ENCODE measurements around the gene SLC6A11.

SLC6A11 gene

DNA sequence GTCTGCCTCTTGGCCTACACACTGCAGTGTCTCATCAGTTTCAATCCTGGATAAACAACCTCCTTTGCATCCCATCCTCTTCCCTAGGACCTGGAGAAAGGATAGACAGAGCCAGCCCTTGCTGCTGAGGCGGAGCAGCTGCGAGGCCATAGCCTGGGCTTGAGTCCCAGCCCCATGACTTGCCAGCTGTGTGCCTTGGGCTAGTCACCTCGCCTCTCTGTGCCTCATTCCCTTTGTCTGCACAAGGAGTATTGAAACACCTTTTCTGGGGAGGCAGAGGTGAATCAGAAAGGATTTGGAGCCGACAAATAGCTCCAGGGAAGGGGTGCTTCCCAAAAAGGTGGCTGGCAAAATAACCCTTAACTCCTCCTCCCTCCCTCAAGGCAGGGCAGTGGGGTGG, 111.5 kb downstream of the SLC6A11 start:
- Mint-ChIP-seq H3K4me1 (ENCODE audit: low read depth in 2 of 2) (no peaks in the 10 kb centered on the region), H3K27ac (no peak overlapping the region), H3K27me3 (peaks cover 19 to 35% of the 10 kb centered on the region in 2 donors), H3K9me3 (peaks cover 0 to 2% of the 10 kb centered on the region in 2 donors), H3K4me3 (no peak overlapping the region), H3K36me3 (ENCODE audit: insufficient read depth) (no peaks in the 10 kb centered on the region)
- DNase-seq: no peak
- no peak for ATAC-seq (replicated peaks)

DNA sequence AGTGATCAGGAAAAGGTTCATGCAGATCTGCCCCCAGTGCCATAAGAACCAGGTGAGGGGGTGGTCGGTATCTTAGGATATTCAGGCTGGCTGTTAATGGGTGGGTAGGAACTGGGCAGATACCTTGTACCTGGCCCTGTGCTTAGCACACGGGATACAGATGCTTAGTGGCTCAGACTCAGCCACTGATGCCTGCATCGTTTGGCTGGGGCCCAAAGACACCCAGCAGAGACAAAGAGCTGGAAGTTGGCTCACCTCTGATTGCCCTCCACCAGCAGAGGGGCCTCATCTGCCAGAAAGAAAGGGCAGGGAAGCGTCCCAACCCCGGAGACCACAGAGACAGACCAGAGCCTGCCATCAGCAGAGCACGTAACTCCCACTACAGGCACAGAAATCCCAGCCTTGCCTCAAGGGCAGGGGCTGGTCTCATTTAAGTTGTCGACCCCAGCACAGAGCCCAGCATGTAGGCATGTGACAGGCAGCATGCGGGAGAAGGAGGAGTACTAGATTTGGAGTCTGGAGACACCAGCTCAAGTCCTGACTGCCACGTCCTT, 112.5 kb downstream of the SLC6A11 start:
- H3K9me3 Mint-ChIP-seq: peaks cover 0 to 2% of the 10 kb centered on the region in 2 donors
- no peak overlapping the region for H3K4me3 Mint-ChIP-seq
- H3K27me3 Mint-ChIP-seq: peaks cover 18 to 42% of the 10 kb centered on the region in 2 donors
- no peaks in the 10 kb centered on the region for H3K4me1 Mint-ChIP-seq (ENCODE audit: low read depth in 2 of 2)
- DNase-seq: no peak
- H3K27ac Mint-ChIP-seq: no peak overlapping the region
- no peak for ATAC-seq (replicated peaks)
- no peaks in the 10 kb centered on the region for H3K36me3 Mint-ChIP-seq (ENCODE audit: insufficient read depth)

DNA sequence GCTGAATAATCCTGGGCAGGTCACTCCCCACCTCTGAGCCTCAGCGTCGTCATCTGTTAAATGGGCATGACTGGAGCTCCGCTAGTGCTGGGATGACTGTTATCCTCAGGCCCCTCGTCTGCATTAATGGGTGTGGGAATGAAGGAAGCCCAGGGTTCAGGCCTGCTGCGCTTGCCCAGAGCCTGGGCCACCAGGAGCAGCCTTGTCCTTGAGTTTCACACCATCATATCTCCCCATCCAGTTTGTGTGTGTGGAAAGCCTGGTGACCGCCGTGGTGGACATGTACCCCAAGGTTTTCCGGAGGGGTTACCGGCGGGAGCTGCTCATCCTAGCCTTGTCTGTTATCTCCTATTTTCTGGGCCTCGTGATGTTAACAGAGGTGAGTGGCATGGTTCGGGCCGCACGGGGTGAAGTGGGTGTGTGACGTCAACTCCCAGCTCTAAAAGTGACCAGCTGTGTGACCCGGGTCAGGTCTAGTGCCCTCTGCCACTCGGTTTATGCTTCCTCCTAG, 113.0 kb downstream of the SLC6A11 start:
- ATAC-seq (replicated peaks): no peak
- no peak overlapping the region for H3K27ac Mint-ChIP-seq

DNA sequence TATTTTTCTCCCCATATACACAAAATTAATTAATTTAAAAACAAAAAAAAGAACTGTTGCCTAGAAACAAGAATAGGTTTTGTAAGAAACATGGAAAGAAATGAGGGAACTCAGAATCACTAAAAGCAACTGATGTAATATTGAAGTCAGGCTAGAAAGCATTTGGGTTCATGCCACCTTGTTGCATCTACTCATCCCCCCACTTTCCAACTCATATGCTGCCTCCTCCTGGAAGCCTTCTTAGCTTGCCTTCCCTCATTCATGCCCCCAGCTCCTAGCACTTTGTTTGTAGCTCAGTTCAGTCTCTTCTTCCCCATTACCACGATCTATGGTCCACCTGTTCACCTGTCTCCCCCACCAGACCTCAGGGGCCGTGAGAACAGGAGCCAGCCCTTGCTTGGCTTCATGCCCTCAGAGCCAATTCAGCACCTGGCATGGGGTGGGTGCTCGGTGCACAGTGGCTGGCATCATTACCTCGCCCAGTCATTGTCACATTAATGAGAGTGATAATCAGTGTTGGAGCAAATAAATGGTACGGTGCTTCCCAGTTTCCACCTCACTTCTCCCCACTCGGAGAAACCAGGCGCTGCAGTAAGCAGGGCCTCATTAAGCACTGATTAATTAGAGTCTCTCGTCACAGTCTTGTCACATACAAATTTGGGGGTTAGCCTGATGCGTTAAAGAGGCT, 114.1 kb downstream of the SLC6A11 start:
- H3K36me3 Mint-ChIP-seq (ENCODE audit: insufficient read depth): no peaks in the 10 kb centered on the region
- H3K4me1 Mint-ChIP-seq (ENCODE audit: low read depth in 2 of 2): no peaks in the 10 kb centered on the region
- no peak overlapping the region for H3K27ac Mint-ChIP-seq
- H3K4me3 Mint-ChIP-seq: no peak overlapping the region
- peaks cover 12 to 47% of the 10 kb centered on the region in 2 donors for H3K27me3 Mint-ChIP-seq
- no peaks in the 10 kb centered on the region for H3K9me3 Mint-ChIP-seq
- ATAC-seq (replicated peaks) (no peak), DNase-seq (no peak)

More for the DNA sequence above, 113.0 kb downstream of the SLC6A11 start:
- DNase-seq: no peak
- Mint-ChIP-seq H3K4me3 (no peak overlapping the region), H3K36me3 (ENCODE audit: insufficient read depth) (no peaks in the 10 kb centered on the region), H3K4me1 (ENCODE audit: low read depth in 2 of 2) (no peaks in the 10 kb centered on the region), H3K27me3 (peaks cover 18 to 48% of the 10 kb centered on the region in 2 donors), H3K9me3 (no peaks in the 10 kb centered on the region)

DNA sequence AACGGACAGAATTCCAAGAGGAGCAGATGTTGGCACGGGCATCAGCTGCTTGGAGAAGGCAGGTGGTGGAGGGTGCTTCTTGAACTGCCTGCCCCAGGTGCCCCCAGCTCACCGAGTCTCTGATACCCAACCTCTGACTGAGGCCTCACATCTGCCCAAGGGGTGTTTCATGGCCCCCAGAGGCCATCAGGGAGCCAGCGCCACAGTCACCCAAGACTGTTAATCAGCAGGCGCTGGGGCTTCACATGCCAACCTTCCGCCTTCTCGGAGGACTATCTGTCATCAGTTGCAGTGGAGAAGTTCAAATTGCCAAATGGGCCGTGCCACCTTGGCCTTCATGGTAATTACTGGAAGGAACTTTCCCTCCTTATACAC, 114.6 kb downstream of the SLC6A11 start:
- no peak overlapping the region for H3K27ac Mint-ChIP-seq
- no peaks in the 10 kb centered on the region for H3K9me3 Mint-ChIP-seq
- H3K27me3 Mint-ChIP-seq: peaks cover 12 to 42% of the 10 kb centered on the region in 2 donors
- no peaks in the 10 kb centered on the region for H3K36me3 Mint-ChIP-seq (ENCODE audit: insufficient read depth)
- ATAC-seq (replicated peaks) (no peak), DNase-seq (no peak)
- H3K4me3 Mint-ChIP-seq: no peak overlapping the region
- no peaks in the 10 kb centered on the region for H3K4me1 Mint-ChIP-seq (ENCODE audit: low read depth in 2 of 2)

DNA sequence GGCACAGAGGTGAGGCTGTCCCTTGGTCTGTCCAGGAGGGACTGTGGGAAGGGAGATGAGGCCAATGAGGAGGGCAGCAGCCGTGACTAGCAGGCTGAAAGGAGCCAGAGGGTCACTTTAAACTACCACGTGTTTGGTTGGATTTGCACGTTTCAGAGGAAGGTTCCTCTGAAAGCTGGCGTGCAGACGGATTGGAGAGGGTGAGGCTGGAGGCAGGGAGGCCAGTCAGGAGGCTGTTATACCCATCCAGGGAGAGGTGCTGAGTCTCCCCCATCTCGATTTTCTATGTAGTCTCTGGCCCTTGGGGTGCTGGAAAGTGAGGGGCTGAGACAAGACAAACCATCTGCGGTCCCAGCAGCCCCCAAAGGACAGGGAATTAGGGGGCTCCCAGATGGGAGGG, 116.6 kb downstream of the SLC6A11 start:
- H3K27me3 Mint-ChIP-seq: peaks cover 0 to 35% of the 10 kb centered on the region in 2 donors
- H3K36me3 Mint-ChIP-seq (ENCODE audit: insufficient read depth): no peaks in the 10 kb centered on the region

DNA sequence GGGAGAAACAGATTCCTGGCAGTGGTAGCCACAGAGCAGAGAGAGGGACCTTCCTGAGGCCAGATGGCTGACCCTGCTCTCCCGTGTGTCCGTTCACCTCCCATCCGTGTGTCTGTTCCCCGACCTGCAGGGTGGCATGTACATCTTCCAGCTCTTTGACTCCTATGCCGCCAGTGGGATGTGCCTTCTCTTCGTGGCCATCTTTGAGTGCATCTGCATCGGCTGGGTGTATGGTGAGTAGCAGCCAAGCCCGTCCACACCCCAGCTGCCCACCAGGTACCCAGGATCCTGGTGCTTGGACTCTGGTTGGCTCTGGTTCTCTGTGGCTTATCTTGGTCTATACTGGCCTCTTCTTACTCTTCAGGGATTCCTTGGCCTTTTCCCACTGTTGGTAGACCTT, 117.0 kb downstream of the SLC6A11 start:
- no peak for ATAC-seq (replicated peaks)
- Mint-ChIP-seq H3K9me3 (no peaks in the 10 kb centered on the region), H3K36me3 (ENCODE audit: insufficient read depth) (no peaks in the 10 kb centered on the region), H3K27me3 (peaks cover 0 to 40% of the 10 kb centered on the region in 2 donors), H3K4me1 (ENCODE audit: low read depth in 2 of 2) (no peaks in the 10 kb centered on the region), H3K27ac (no peak overlapping the region), H3K4me3 (no peak overlapping the region)
- DNase-seq: no peak

More for the DNA sequence above, 116.6 kb downstream of the SLC6A11 start:
- Mint-ChIP-seq H3K27ac (no peak overlapping the region), H3K4me1 (ENCODE audit: low read depth in 2 of 2) (no peaks in the 10 kb centered on the region), H3K9me3 (no peaks in the 10 kb centered on the region), H3K4me3 (no peak overlapping the region)
- ATAC-seq (replicated peaks) (no peak), DNase-seq (no peak)

DNA sequence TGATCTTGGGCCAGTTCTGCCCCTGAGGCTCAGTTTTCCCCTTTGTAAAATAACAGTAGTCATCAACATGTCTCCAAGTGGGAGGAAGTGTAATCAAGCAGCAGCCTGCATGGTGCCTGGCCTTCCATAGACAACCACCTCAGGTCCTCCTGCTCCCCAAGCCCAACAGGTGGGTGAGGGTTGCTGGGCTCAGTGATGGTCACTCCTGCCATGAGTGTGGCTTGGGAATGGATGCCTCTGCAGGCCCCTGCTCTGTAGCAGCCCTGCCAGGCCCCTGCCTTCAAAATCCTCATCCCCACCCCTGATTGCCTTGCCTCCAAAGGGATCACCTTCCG, 117.4 kb downstream of the SLC6A11 start:
- Mint-ChIP-seq H3K4me1 (ENCODE audit: low read depth in 2 of 2) (no peaks in the 10 kb centered on the region), H3K27ac (no peak overlapping the region), H3K4me3 (no peak overlapping the region), H3K9me3 (no peaks in the 10 kb centered on the region), H3K36me3 (ENCODE audit: insufficient read depth) (no peaks in the 10 kb centered on the region), H3K27me3 (peaks cover 4 to 44% of the 10 kb centered on the region in 2 donors)
- no peak for DNase-seq
- no peak for ATAC-seq (replicated peaks)

DNA sequence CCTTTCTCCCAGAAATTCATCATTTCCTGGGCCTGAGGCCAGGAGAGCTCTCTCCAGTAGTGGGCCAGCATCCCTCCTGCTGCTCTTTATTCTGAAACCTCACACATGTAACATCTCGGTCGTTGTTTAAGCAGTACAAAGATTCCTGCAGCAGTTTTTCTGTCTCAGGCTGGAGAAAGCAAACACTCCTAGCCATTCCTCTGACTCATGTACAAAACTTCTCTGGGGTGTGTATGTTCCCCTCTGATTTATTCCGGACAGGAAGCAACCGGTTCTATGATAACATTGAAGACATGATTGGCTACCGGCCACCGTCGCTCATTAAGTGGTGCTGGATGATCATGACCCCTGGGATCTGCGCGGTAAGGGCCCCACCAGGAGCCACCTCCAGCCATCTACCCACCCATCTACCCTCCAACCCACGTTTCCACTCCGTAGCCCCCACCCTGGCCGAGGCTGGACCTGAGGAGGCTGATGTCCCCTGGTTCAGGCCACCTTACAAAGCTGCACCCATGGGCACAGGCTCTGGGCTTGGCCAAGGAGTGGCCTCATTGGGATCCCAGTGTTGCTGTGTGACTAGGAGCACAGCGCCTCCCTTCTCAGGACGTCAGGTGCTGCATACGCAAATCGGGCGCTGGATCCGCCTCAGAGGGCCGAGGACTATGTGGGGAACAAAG, 117.9 kb downstream of the SLC6A11 start:
- no peak overlapping the region for H3K27ac Mint-ChIP-seq
- ATAC-seq (replicated peaks): no peak
- no peaks in the 10 kb centered on the region for H3K4me1 Mint-ChIP-seq (ENCODE audit: low read depth in 2 of 2)
- no peak for DNase-seq
- H3K27me3 Mint-ChIP-seq: peaks cover 6 to 49% of the 10 kb centered on the region in 2 donors
- no peak overlapping the region for H3K4me3 Mint-ChIP-seq
- no peaks in the 10 kb centered on the region for H3K36me3 Mint-ChIP-seq (ENCODE audit: insufficient read depth)
- H3K9me3 Mint-ChIP-seq: no peaks in the 10 kb centered on the region

DNA sequence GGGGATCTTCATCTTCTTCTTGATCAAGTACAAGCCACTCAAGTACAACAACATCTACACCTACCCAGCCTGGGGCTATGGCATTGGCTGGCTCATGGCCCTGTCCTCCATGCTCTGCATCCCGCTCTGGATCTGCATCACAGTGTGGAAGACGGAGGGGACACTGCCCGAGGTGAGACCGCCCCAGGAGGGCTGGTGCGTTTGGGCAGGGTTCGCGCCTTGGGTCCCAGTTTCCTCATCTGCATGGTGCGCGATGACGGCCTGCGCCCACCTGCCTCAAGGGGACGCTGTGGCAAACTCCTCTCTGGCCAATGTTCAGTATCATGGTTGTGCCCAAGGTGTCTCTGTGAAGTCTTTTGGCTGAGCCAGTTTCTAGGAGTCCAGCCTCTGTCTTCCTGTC, 119.0 kb downstream of the SLC6A11 start:
- no peaks in the 10 kb centered on the region for H3K4me1 Mint-ChIP-seq (ENCODE audit: low read depth in 2 of 2)
- no peak overlapping the region for H3K4me3 Mint-ChIP-seq
- peaks cover 17 to 60% of the 10 kb centered on the region in 2 donors for H3K27me3 Mint-ChIP-seq
- H3K9me3 Mint-ChIP-seq: no peaks in the 10 kb centered on the region
- ATAC-seq (replicated peaks) (no peak), DNase-seq (no peak)
- no peaks in the 10 kb centered on the region for H3K36me3 Mint-ChIP-seq (ENCODE audit: insufficient read depth)
- H3K27ac Mint-ChIP-seq: no peak overlapping the region

DNA sequence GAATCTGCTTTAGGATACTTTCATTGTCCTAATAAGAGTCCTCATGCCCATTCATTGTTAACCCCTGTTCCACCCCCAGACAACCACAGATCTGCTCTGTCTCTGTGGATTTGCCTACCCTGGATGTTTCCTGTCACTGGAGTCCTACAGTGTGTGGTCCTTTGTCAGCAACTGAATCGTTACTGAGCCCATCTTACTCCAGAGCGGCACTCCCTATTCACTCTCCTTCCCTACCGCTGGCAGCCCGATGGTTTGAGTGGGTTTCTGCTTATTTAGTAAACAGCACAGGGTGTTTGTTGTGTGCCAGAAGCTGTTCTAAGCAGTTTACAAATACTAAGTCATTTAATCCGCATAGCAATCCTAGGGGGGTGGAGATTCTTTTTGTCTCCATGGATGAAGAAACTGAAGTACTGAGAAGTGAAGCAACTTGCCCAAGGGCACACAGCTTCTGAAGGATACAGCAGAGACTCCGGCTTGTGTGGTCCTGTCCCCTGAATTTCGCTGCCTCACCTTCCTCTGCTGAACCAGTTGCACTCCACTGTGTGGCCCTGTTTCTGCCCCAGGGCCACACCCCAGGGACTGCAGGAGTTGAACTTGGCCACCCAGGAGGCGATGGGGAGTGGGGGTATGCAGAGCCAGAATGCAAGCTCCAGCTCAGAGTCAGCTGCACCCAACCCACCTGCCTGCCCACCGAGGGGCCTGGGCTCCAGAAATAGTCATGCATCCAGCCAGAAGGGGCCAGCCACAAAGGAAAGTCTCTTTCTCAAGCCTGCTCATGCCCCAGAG, 120.0 kb downstream of the SLC6A11 start:
- Mint-ChIP-seq H3K27me3 (peaks cover 19 to 64% of the 10 kb centered on the region in 2 donors), H3K4me3 (no peak overlapping the region), H3K27ac (no peak overlapping the region), H3K4me1 (ENCODE audit: low read depth in 2 of 2) (no peaks in the 10 kb centered on the region), H3K9me3 (no peaks in the 10 kb centered on the region), H3K36me3 (ENCODE audit: insufficient read depth) (no peaks in the 10 kb centered on the region)
- DNase-seq (no peak), ATAC-seq (replicated peaks) (no peak)

DNA sequence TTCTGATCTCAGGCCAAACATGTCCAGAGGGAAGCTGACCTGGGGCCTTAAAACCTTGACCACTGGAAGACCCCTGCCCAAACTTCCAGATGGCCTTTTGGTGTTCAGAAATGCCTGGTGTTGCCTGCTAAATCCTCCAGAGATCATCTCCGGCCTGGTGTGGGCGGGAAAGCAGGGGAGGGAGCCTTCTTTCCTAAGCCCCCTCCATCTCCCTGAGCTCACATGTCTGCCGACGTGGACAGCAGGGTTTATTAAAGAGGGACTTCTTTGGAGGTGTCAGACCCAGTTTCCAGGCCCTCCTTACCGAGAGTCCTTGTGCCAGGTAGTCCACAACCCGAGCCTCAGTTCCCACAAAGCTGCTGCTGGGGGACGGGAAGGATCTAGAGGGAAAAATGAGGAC, 120.7 kb downstream of the SLC6A11 start:
- H3K27me3 Mint-ChIP-seq: peaks cover 19 to 69% of the 10 kb centered on the region in 2 donors
- H3K36me3 Mint-ChIP-seq (ENCODE audit: insufficient read depth): no peaks in the 10 kb centered on the region
- no peak overlapping the region for H3K27ac Mint-ChIP-seq
- H3K4me3 Mint-ChIP-seq: no peak overlapping the region
- no peak for DNase-seq
- H3K4me1 Mint-ChIP-seq (ENCODE audit: low read depth in 2 of 2): no peaks in the 10 kb centered on the region
- no peak for ATAC-seq (replicated peaks)
- no peaks in the 10 kb centered on the region for H3K9me3 Mint-ChIP-seq

DNA sequence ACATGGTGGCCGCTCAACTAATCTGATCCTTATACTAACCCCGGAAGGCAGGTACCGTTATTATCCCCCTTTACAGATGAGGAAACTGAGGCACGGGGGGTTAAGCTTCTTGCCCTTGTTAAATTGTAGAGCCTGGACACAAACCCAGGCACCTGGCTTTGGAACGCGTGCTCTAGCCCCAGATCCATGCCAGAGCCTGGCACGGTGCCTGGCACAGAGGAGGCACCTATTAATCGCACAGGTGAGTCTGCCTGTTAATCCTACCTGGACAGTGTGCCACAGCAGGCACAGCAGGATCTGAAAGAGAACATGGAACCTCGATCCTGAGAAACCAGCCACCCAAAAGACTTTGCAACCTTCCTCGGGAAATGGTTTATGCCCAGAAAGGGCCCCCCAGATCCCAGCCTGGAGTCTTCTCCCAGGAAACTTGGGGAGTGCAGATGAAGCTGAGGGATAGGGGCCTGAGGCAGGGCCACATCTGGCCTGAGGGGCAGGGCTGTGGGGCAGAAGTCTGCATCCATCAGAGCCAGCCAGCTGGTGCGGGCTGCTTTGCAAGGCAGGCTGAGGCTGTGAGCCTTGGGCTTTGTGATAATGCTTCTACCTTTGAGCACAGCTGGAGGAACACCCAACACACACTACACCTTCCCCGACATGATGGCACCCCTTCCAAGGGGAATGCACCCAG, 121.3 kb downstream of the SLC6A11 start:
- H3K4me3 Mint-ChIP-seq: no peak overlapping the region
- DNase-seq: no peak
- H3K27ac Mint-ChIP-seq: no peak overlapping the region
- no peaks in the 10 kb centered on the region for H3K36me3 Mint-ChIP-seq (ENCODE audit: insufficient read depth)
- no peaks in the 10 kb centered on the region for H3K9me3 Mint-ChIP-seq
- H3K27me3 Mint-ChIP-seq: peaks cover 19 to 69% of the 10 kb centered on the region in 2 donors
- ATAC-seq (replicated peaks): no peak
- no peaks in the 10 kb centered on the region for H3K4me1 Mint-ChIP-seq (ENCODE audit: low read depth in 2 of 2)
